ENCODE measurements around the gene GAS7. TPM values are rescaled to one million over a fixed set of nuclear protein-coding genes. Genes with fewer than 3 reads are reported as not detected.

The GAS7 gene
- total RNA-seq, 6 experiments from 2014 or later: 1.6 to 7.1 (median 2.7) TPM

- H3K9me3 ChIP-seq: no peaks in the 10 kb centered on the region
- peaks cover 0 to 4% of the 10 kb centered on the region in 2 donors for H3K27me3 ChIP-seq
- intact Hi-C loops (cut with DNase I): no loop called here
- no peaks in the 10 kb centered on the region for H3K36me3 ChIP-seq
- TF ChIP-seq CTCF (IDR thresholded peaks at IDR 0.05) (no peak), POLR2A (IDR thresholded peaks at IDR 0.05) (no peak)
- ATAC-seq (no peak), DNase-seq (no peak)
- H3K4me3 ChIP-seq: no peak overlapping the region
- no peaks in the 10 kb centered on the region for H3K4me1 ChIP-seq
- H3K27ac ChIP-seq: no peak overlapping the region
- WGBS (ENCODE audit: insufficient coverage, low coverage, low lambda C conversion rate, missing lambda C conversion rate): 69% methylated on average over 9 of the region's 11 CpGs
These were observed 2.0 kb downstream of the GAS7 start for GRCh38 chr17:10196384-10196895.

DNA sequence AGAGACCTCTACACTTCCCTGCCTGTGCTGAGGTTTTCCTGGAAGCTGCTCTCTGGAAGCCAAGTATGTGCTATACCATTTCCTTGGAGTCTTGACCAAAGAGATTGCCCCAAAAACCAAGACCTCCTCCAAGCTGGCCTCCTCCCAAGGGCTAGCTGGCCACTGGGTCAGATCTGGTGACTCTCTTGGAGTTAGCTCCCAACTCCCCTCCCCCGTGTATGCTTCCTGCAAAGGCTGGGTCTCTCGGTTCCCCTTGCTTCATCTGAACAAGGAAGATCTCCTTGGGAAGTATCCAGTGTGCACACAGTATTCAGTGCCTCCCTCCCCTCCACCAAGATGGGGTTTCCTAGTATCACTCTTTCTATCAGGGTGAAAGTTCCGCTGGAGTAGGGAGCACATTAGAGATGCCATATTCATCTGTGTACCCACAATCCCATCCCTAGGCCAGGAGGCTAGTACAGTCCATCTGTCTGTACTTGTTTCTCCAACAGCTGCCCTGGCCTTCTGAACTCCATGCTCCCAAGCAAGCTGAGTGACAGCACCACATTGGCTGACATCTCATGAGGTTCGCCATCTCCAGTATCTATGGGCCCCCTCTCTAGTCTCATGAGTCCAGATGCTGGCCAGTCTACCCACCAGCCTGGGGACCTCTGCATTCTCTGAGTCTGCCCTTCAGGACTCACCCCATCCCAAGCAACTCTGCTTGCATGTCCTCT lies 3.2 kb downstream of the GAS7 start:
- DNase-seq: no peak
- H3K36me3 ChIP-seq: no peaks in the 10 kb centered on the region
- no peak overlapping the region for H3K4me3 ChIP-seq
- H3K27me3 ChIP-seq: peaks cover 0 to 4% of the 10 kb centered on the region in 2 donors
- no peaks in the 10 kb centered on the region for H3K9me3 ChIP-seq
- intact Hi-C loops (cut with DNase I): no loop called here
- H3K27ac ChIP-seq: no peak overlapping the region
- no peaks in the 10 kb centered on the region for H3K4me1 ChIP-seq
- TF ChIP-seq CTCF (IDR thresholded peaks at IDR 0.05) (no peak), POLR2A (IDR thresholded peaks at IDR 0.05) (no peak)
- no CpG with 5 or more reads among the region's 4 CpGs for WGBS (ENCODE audit: insufficient coverage, low coverage, low lambda C conversion rate, missing lambda C conversion rate)
- peak in 3 of 4 donors; percentile 9 to 42 (median 37) for ATAC-seq

DNA sequence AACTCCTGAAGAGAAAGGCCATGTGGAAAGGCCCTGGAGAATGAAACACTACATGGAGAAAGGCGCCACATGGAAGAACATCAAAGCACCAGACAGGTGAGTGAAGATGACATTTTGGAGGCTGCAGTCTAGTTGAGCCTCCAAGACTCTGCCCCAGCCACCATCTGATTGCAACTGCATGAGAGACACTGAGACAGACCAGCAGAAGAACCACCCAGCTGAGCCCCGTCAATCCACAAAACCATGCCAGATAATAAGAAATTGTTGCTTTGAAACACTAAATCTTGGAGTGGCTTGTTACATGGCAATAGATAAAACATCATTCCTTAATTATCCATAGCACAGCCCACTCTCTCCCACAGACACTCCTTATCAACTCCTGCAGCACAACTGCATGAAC lies 4.8 kb downstream of the GAS7 start:
- DNase-seq (no peak), ATAC-seq (no peak)
- no peak overlapping the region for H3K27ac ChIP-seq
- H3K9me3 ChIP-seq: no peaks in the 10 kb centered on the region
- intact Hi-C loops (cut with DNase I): no loop called here
- TF ChIP-seq CTCF (IDR thresholded peaks at IDR 0.05): no peak
- TF ChIP-seq POLR2A (IDR thresholded peaks at IDR 0.05): no peak
- 60% methylated on average over 1 of the region's 2 CpGs for WGBS (ENCODE audit: insufficient coverage, low coverage, low lambda C conversion rate, missing lambda C conversion rate)
- H3K27me3 ChIP-seq: no peaks in the 10 kb centered on the region
- no peaks in the 10 kb centered on the region for H3K36me3 ChIP-seq
- H3K4me1 ChIP-seq: no peaks in the 10 kb centered on the region
- H3K4me3 ChIP-seq: no peak overlapping the region

DNA sequence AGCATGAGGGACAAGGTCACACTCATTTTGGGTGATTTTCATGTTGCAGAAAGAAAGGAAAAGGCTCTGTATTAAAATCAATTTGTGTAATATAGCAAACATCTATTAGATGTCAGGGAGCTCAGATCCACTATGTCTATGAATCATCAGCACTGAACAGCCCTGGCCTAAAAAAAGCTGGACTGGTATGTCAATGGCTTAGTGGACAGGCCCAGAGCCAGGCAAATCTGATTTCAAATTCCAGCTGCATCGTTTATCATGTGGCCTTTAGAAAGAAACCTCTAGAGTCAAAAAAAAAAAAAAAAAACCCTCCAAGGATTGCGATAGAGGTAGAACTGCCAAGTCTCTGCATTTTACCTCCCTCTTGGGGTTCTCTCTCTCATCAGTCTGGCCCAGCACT lies 5.4 kb downstream of the GAS7 start:
- intact Hi-C loops (cut with DNase I): no loop called here
- TF ChIP-seq POLR2A (IDR thresholded peaks at IDR 0.05) (no peak), CTCF (IDR thresholded peaks at IDR 0.05) (no peak)

More for the DNA sequence above, 5.4 kb downstream of the GAS7 start:
- Histone ChIP-seq H3K27me3 (no peaks in the 10 kb centered on the region), H3K4me1 (no peaks in the 10 kb centered on the region), H3K4me3 (no peak overlapping the region), H3K27ac (no peak overlapping the region), H3K36me3 (no peaks in the 10 kb centered on the region), H3K9me3 (no peaks in the 10 kb centered on the region)
- ATAC-seq: no peak
- DNase-seq: no peak
- 47% methylated on average over 2 of the region's 2 CpGs for WGBS (ENCODE audit: insufficient coverage, low coverage, low lambda C conversion rate, missing lambda C conversion rate)
